Small intestine (tissue), 16 donors: ENCODE measurements around the gene ITGAL. TPM values are rescaled to one million over a fixed set of nuclear protein-coding genes. Genes with fewer than 3 reads are reported as not detected.

Source experiments
- DNase-seq, 2 donors: peaks; one replicate each; pipeline versions ENCODE4 v3.0.0 to v3.0.0-alpha.2; 2013
- FAIRE-seq: peaks from 2 replicates; lab custom pipeline; 2012; peaks lifted over from hg19 to GRCh38; lab: Jason Lieb, UNC
- H3K27ac ChIP-seq, 3 donors: one replicate each; pipeline ENCODE4 v1.5.1; 2013; ENCODE audit warnings: low read length in 2 of 3, mild to moderate bottlenecking in 2 of 3, control low read depth in 1 of 3, inconsistent platforms in 1 of 3, low read depth in 1 of 3, moderate library complexity in 1 of 3
- H3K27me3 ChIP-seq, 3 donors: one replicate each; pipeline ENCODE4 v1.6.1; 2013; ENCODE audit warnings: low read length in 3 of 3, inconsistent platforms in 1 of 3; ENCODE audit not compliant: control insufficient read depth in 3 of 3, insufficient read depth in 3 of 3
- H3K36me3 ChIP-seq, 3 donors: one replicate each; pipeline ENCODE4 v1.6.1; 2013; ENCODE audit warnings: low read length in 3 of 3, inconsistent platforms in 1 of 3, low read depth in 1 of 3, mild to moderate bottlenecking in 1 of 3, moderate library complexity in 1 of 3; ENCODE audit not compliant: control insufficient read depth in 3 of 3, insufficient read depth in 2 of 3
- H3K4me1 ChIP-seq, 3 donors: one replicate each; pipeline ENCODE4 v1.6.1; 2013; ENCODE audit warnings: low read length in 2 of 3, inconsistent platforms in 1 of 3, low read depth in 1 of 3, mild to moderate bottlenecking in 1 of 3, moderate library complexity in 1 of 3; ENCODE audit not compliant: control insufficient read depth in 3 of 3, insufficient read depth in 2 of 3
- H3K4me3 ChIP-seq, 3 donors: one replicate each; pipeline ENCODE4 v1.5.1; 2013; ENCODE audit warnings: low read length in 3 of 3, control low read depth in 1 of 3, inconsistent platforms in 1 of 3, low read depth in 1 of 3, mild to moderate bottlenecking in 1 of 3, moderate library complexity in 1 of 3
- H3K9me3 ChIP-seq, 2 donors: one replicate each; pipeline ENCODE4 v1.6.1; 2013; ENCODE audit warnings: low read depth in 1 of 2, low read length in 1 of 2; ENCODE audit not compliant: control insufficient read depth in 2 of 2, insufficient read depth in 1 of 2
- WGBS, 3 donors: extraction: QIAGEN DNeasy Blood & Tissue Kit; methylation state at CpG; one replicate each; pipeline ENCODE4 v1.1.7; 2013; 5-methylcytosine and 5-hydroxymethylcytosine counted together
- long read RNA-seq, 10 donors: transcript quantifications; one replicate each; lab custom pipeline, GENCODE V29; 2026
- polyA plus RNA-seq, 4 donors: library from polyadenylated mRNA; stranded (reverse) in 3 of 4; unstranded in 1 of 4; fragments of 200-250 nt in 3 of 4; fragments of 120-200 nt in 1 of 4; gene quantifications; one replicate each; pipeline versions ENCODE4 v1.2.1 to v1.2.3, GENCODE V29; 2013
- donor health status: healthy with polysubstance abuse.
- donor health status: control.
- donor health status: control.
- donor health status: Bipolar disorder and iron deficiency.
- donor health status: healthy.

ITGAL gene
- 1 to 10 TPM; 1.1 to 4.1 (median 2.6) TPM for polyA plus RNA-seq
- long read RNA-seq, donor 1: 0 reads
- long read RNA-seq, donor 2, partial matches to known transcripts: 0 of 1 reads
- long read RNA-seq, donor 2, other reads (novel, unspliced or antisense): 0 of 1 reads
- long read RNA-seq, donor 3, partial matches to known transcripts: 0 of 2 reads
- long read RNA-seq, donor 3, other reads (novel, unspliced or antisense): 0 of 2 reads
- long read RNA-seq, donor 4: 0 reads
- long read RNA-seq, donor 5: 0 reads
- long read RNA-seq, donor 6: 0 reads
- long read RNA-seq, donor 7: 0 reads
- long read RNA-seq, donor 8: 0 reads
- long read RNA-seq, donor 9: 0 reads
- long read RNA-seq, donor 10: 0 reads

DNA sequence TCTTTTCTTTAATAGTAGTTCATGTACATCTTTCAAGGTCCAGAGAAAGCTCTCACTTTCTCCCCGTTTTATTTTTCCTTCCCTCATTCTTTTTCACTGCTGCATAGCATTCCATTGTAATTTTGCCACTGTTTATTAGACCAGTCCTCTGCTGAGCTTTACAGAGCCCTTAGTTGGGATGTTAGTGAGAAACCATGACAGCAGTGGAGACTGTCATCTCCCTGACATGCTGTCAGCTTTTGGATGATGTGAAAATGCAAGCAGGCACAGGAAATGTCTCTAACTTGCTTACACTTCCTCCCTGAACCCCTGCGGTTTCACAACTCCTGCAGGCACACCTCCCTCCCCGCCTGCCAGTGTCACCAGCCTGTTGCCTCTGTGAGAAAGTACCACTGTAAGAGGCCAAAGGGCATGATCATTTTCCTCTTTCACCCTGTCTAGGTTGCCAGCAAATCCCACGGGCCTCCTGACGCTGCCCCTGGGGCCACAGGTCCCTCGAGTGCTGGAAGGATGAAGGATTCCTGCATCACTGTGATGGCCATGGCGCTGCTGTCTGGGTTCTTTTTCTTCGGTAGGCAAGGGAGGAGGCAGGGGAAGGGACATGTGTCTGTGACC lies at the start of gene ITGAL:
Gene ITGAL, plus strand, starts transcription at position 415 of the 615 bp plus-strand sequence. Its CDS starts 96 bp downstream, at position 511.
- 31 to 42% (median 32%) methylated on average over 8 of the region's 8 CpGs for WGBS, 3 donors
- peak within 1 kb of the TSS; percentile 15 to 49 (median 24) for H3K4me3 ChIP-seq
- peak within 1 kb of the TSS in 2 of 3 donors; percentile 13 to 79 for H3K27ac ChIP-seq
- FAIRE-seq (no peak), DNase-seq (peak in 1 of 2 donors; percentile 81)
- no peaks in the 10 kb centered on the region for H3K9me3 ChIP-seq
- peaks cover 0 to 14% (median 0%) of the 10 kb centered on the region in 3 donors for H3K27me3 ChIP-seq
- H3K4me1 ChIP-seq: no peaks in the 10 kb centered on the region
- H3K36me3 ChIP-seq: no peaks in the 10 kb centered on the region

DNA sequence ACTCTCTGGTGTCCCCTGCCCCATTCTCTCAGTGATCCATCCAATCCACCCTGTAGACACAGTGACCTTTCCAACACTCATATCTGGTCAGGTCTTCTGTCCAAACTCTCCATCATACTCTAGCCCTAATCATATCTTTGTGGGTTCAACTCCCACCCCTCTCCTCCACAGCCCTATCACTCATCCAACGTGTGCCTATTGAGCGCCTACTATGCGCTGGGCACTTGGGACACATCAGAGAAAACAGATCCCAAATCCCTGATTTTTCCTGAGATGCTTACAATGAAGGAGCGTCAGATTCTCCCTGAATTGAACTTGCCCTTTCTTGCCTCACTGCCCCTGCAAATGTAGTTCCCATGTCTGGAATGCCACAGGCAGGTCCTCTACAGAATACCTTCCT lies 44.5 kb upstream of the ITGAL start:
- Histone ChIP-seq H3K4me1 (peaks cover 0 to 13% (median 7%) of the 10 kb centered on the region in 3 donors), H3K27me3 (no peaks in the 10 kb centered on the region), H3K27ac (no peak overlapping the region), H3K9me3 (no peaks in the 10 kb centered on the region), H3K4me3 (no peak overlapping the region), H3K36me3 (peaks cover 4 to 48% (median 10%) of the 10 kb centered on the region in 3 donors)
- FAIRE-seq (no peak), DNase-seq (no peak)
- 90 to 94% (median 91%) methylated on average over 4 of the region's 4 CpGs for WGBS, 3 donors

DNA sequence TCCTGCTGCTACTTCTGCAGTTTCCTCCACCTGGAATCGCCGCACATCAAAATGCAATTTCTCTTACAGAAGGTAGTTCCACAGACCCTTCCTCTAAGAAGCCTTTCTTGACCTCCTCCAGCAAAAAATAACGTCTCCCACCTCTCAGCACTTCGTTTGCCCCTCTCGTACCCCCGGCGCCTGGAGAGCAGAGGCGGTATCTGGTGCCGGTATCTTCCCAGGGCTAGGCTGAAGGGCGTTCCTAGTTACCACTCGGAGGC lies 43.2 kb upstream of the ITGAL start:
- FAIRE-seq (no peak), DNase-seq (peak in 1 of 2 donors; percentile 56)
- peak overlapping the region; percentile 66 to 88 (median 67) for H3K27ac ChIP-seq
- H3K9me3 ChIP-seq: no peaks in the 10 kb centered on the region
- 0 to 1% (median 1%) methylated on average over 11 of the region's 11 CpGs for WGBS, 3 donors
- H3K36me3 ChIP-seq: peaks cover 2 to 36% (median 3%) of the 10 kb centered on the region in 3 donors
- H3K4me3 ChIP-seq: peak overlapping the region; percentile 73 to 87 (median 81)
- peaks cover 0 to 13% (median 7%) of the 10 kb centered on the region in 3 donors for H3K4me1 ChIP-seq
- H3K27me3 ChIP-seq: no peaks in the 10 kb centered on the region

DNA sequence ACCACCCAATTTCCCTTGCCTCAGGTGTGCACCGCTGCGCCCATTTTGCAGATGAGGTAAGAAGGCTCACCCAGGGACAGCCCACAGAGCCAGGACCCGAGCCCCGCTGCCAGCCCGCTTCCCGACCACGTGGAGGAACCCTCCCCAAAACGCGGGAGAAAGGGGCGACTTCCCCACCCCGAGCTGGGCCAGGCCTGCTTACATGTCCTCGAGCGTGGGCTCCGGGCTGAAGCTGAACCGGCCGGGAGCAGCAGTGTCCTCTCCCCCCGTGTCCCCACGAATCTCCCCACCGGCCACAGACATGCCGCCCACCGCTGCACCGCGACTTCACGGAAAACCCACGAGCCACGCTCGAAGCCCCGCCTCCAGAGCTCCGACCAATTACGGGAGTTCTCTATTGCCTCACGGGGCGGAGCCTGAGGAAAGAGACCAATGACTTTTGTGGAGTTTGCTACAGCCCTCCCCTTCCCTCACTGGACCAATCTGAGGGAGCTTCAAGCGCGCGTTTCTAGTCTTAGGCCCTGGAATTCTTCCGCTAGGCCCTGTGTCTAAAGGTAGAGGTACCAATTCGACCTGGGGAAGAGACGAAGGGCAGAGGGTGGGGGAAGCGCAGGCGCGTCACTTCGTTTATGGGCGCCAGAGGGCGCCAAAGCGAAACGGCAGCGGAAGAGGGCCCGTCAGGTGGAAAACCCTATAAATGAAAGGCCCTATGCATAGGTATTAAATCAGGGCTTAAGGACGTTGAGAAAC lies 42.7 kb upstream of the ITGAL start, which contains the start of gene DCTPP1:
Gene DCTPP1, minus strand, starts transcription at position 353 of the 750 bp plus-strand sequence. Its CDS starts 50 bp downstream, at position 303.
- peak; percentile 98 to 100 for DNase-seq
- Histone ChIP-seq H3K9me3 (no peaks in the 10 kb centered on the region), H3K4me3 (peak within 1 kb of the TSS; percentile 73 to 87 (median 81)), H3K27ac (peak within 1 kb of the TSS; percentile 67 to 88 (median 74)), H3K27me3 (no peaks in the 10 kb centered on the region), H3K4me1 (peaks cover 0 to 13% (median 7%) of the 10 kb centered on the region in 3 donors), H3K36me3 (peaks cover 0 to 31% (median 2%) of the 10 kb centered on the region in 3 donors)
- FAIRE-seq: peak; percentile 33
- WGBS, 3 donors: 0 to 1% (median 0%) methylated on average over 46 to 49 of the region's 49 CpGs

DNA sequence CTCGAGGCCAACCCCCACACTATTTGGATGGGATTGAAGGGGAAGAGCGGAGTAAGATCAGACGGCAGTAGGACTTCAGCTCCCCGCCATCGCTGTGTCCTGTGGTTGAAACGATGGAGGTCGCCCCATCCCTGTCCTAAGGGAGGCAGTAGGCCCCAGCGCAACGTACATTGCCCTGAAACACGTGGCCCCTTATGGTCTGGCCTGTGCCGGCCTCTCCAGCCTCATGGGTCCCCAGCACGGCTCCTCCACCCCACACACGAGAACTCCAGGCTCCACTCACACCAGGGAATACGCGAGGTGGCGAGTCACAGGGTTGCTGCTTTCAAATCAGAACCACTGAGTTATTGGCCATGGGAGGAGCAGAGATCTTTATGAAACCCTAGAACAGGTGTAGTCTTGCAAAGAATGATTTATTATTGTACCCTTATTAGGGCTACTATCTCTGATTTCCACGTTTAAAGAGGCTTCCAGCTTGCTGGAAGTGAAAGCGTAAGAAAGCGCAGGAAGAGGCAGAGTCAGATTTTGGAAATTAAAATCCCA lies 42.0 kb upstream of the ITGAL start:
- Histone ChIP-seq H3K27ac (peak overlapping the region; percentile 67 to 74 (median 67)), H3K27me3 (no peaks in the 10 kb centered on the region), H3K36me3 (peaks cover 0 to 25% (median 2%) of the 10 kb centered on the region in 3 donors), H3K4me3 (peak overlapping the region in 1 of 3 donors; percentile 81), H3K9me3 (no peaks in the 10 kb centered on the region), H3K4me1 (peaks cover 0 to 13% (median 7%) of the 10 kb centered on the region in 3 donors)
- no peak for FAIRE-seq
- WGBS, 3 donors: 51 to 59% (median 57%) methylated on average over 17 to 19 of the region's 19 CpGs
- DNase-seq: peak in 1 of 2 donors; percentile 35

DNA sequence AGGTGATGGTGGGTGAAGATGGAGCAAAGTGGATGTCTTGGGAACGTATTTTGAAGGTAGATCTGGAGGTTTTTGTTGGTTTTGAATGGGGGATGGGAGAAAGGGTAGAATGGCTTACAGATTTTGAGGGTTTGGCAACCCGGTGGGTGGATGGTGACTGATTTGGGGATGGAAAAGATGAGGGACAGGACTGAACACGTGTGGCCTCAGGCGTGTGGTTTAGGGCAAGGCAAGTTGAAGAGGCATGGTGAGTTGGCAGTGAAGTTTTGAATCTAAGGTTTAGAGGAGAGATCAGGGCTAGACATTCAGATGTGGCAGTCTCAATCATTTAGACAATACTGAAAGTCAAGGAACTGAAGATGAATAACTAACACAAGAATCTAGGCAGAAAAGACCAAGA lies 37.7 kb upstream of the ITGAL start:
- no peak overlapping the region for H3K4me3 ChIP-seq
- 66 to 80% (median 70%) methylated on average over 4 of the region's 4 CpGs for WGBS, 3 donors
- no peak for FAIRE-seq

DNA sequence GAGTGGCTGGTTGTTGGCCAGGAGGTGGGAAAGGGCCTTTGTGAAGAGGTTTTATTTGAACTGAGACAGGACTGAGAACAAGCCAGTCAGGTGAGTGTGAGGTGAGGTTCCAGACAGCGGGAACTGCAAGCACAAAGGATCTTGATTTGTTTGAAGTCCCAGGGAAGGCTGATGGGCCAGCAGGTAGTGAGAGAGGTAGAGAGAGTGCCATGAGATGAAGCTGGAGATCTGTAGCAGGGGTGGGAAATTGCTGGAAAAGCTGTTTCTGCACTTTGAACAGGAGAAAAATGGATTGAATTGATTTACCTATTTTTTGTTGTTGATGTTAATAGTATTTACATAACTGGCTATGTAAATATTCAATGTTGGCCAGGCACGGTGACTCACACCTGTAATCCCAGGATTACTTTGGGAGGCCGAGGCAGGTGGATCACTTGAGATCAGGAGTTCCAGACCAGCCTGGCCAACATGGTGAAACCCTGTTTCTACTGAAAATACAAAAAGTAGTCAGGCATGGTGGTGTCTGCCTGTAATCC lies 35.0 kb upstream of the ITGAL start:
- no peaks in the 10 kb centered on the region for H3K4me1 ChIP-seq
- no peak overlapping the region for H3K4me3 ChIP-seq
- no peak overlapping the region for H3K27ac ChIP-seq
- WGBS, 3 donors: 17 to 58% (median 49%) methylated on average over 3 of the region's 3 CpGs
- no peaks in the 10 kb centered on the region for H3K36me3 ChIP-seq
- DNase-seq (no peak), FAIRE-seq (no peak)
- H3K9me3 ChIP-seq: peaks cover 0 to 5% of the 10 kb centered on the region in 2 donors
- H3K27me3 ChIP-seq: no peaks in the 10 kb centered on the region

More for the DNA sequence above, 37.7 kb upstream of the ITGAL start:
- no peaks in the 10 kb centered on the region for H3K27me3 ChIP-seq
- H3K9me3 ChIP-seq: no peaks in the 10 kb centered on the region
- peaks cover 0 to 7% (median 2%) of the 10 kb centered on the region in 3 donors for H3K4me1 ChIP-seq
- H3K27ac ChIP-seq: no peak overlapping the region
- DNase-seq: no peak
- H3K36me3 ChIP-seq: no peaks in the 10 kb centered on the region
